WERI-Rb-1 (cell line): ENCODE measurements around the gene TRMT2B.

Source experiments
- DNase-seq: peaks from one replicate; pipeline ENCODE4 v3.0.0-alpha.2; 2020
- H3K27ac ChIP-seq: fragments of 250-450 bp; sonication (Bioruptor Pico); 2 replicates; pipeline ENCODE4 v1.5.1; 2020; ENCODE audit warnings: mild to moderate bottlenecking, moderate library complexity
- H3K27me3 ChIP-seq: fragments of 250-450 bp; sonication (Bioruptor Pico); 2 replicates; pipeline ENCODE4 v1.5.1; 2021; ENCODE audit warnings: mild to moderate bottlenecking, low read depth, moderate library complexity; ENCODE audit not compliant: insufficient read depth, severe bottlenecking
- H3K36me3 ChIP-seq: fragments of 250-450 bp; sonication (Bioruptor Pico); 2 replicates; pipeline ENCODE4 v1.5.1; 2020; ENCODE audit warnings: mild to moderate bottlenecking, moderate library complexity
- H3K4me3 ChIP-seq: 2 replicates; pipeline ENCODE4 v1.5.1; 2011; ENCODE audit warnings: low read depth, mild to moderate bottlenecking, control low read depth, low read length
- H3K9me3 ChIP-seq: fragments of 250-450 bp; sonication (Bioruptor Pico); 2 replicates; pipeline ENCODE4 v1.5.1; 2021; ENCODE audit warnings: mild to moderate bottlenecking, moderate library complexity; ENCODE audit not compliant: severe bottlenecking
- CTCF ChIP-seq: IDR thresholded peaks from 2 replicates; pipeline ENCODE4 v1.5.1; 2011; ENCODE audit warnings: low read depth, mild to moderate bottlenecking, control low read depth, inconsistent platforms, low read length

Gene TRMT2B

DNA sequence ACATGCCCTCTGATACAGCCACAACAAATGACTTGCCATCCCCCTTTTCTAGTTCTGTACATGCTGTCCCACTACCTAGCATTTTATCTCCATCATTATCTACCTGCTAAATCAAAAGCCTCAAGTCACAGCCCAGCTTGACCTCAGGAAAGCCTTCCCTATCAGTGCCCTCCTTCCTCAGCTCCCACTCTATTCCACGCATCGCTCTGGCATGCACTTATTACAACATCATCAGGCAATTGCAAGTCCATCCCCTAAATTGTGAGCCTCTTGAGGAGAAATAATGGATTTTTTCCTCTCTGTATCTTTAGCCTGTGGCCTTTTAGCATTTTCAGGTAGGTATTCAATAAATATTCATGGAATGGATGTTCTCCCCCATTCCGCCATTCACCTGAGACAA lies 76.7 kb downstream of the TRMT2B start:
- DNase-seq = no peak
- H3K27ac ChIP-seq = no peak overlapping the region
- no peaks in the 10 kb centered on the region for H3K9me3 ChIP-seq
- no peak overlapping the region for H3K4me3 ChIP-seq
- TF ChIP-seq CTCF = no peak
- H3K27me3 ChIP-seq = no peaks in the 10 kb centered on the region
- no peaks in the 10 kb centered on the region for H3K36me3 ChIP-seq

- Histone ChIP-seq H3K27ac (no peak overlapping the region), H3K9me3 (no peaks in the 10 kb centered on the region), H3K4me3 (no peak overlapping the region), H3K36me3 (no peaks in the 10 kb centered on the region), H3K27me3 (no peaks in the 10 kb centered on the region)
- no peak for TF ChIP-seq CTCF
- DNase-seq = no peak
These were observed 78.5 kb downstream of the TRMT2B start for GRCh38 chrX:100973411-100973810.

GRCh38 chrX:100969936-100970335 lies 82.0 kb downstream of the TRMT2B start:
- H3K4me3 ChIP-seq = no peak overlapping the region
- no peaks in the 10 kb centered on the region for H3K9me3 ChIP-seq
- no peak for DNase-seq
- H3K27me3 ChIP-seq = no peaks in the 10 kb centered on the region
- no peak for TF ChIP-seq CTCF
- no peaks in the 10 kb centered on the region for H3K36me3 ChIP-seq
- no peak overlapping the region for H3K27ac ChIP-seq

DNA sequence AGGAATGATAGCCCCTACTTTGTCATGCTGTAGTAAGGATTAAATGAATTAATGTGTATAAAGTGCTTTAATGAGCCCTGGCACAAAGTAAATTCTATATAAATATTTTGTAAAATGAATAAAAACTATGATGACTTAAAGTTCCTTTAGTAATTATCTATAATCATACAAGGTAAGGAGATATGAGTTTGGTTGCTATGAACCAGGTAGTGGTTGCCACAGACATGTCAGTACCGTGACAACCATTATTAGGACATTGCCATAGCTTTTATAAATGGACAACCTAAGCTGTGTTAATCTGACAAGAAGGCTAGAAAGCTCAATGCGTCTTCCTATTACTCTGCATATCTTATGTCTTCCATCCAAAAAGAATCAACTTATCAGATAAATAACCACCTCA lies 82.5 kb downstream of the TRMT2B start, which contains the start of gene ARL13A:
ARL13A (plus strand) TSS at position 301 of the 400 bp plus-strand sequence. CDS start 3,982 bp downstream, outside the sequence.
- no peaks in the 10 kb centered on the region for H3K36me3 ChIP-seq
- no peak for TF ChIP-seq CTCF
- H3K27me3 ChIP-seq = no peaks in the 10 kb centered on the region
- H3K9me3 ChIP-seq = no peaks in the 10 kb centered on the region
- no peak within 1 kb of the TSS for H3K27ac ChIP-seq
- no peak for DNase-seq
- no peak within 1 kb of the TSS for H3K4me3 ChIP-seq

- H3K36me3 ChIP-seq = no peaks in the 10 kb centered on the region
- no peak overlapping the region for H3K27ac ChIP-seq
- H3K27me3 ChIP-seq = no peaks in the 10 kb centered on the region
- H3K9me3 ChIP-seq = no peaks in the 10 kb centered on the region
- DNase-seq = no peak
- no peak for TF ChIP-seq CTCF
- no peak overlapping the region for H3K4me3 ChIP-seq
These were observed 87.5 kb downstream of the TRMT2B start for GRCh38 chrX:100964362-100964761.

GRCh38 chrX:100962811-100963210 lies 89.1 kb downstream of the TRMT2B start:
- Histone ChIP-seq H3K27ac (no peak overlapping the region), H3K9me3 (no peaks in the 10 kb centered on the region)
- no peak for DNase-seq

More at GRCh38 chrX:100962811-100963210, 89.1 kb downstream of the TRMT2B start:
- Histone ChIP-seq H3K27me3 (no peaks in the 10 kb centered on the region), H3K4me3 (no peak overlapping the region), H3K36me3 (no peaks in the 10 kb centered on the region)
- no peak for TF ChIP-seq CTCF
